MM.1S (cell line): ENCODE results near the gene CREB5.

ENCODE experiments used
- CTCF ChIP-seq: fragments of 300-600 bp; sonication (generic); IDR thresholded peaks from 2 replicates; pipeline ENCODE4 v1.5.1; 2016; ENCODE audit warnings: antibody characterized with exemption, low read length, mixed read lengths
- EZH2 ChIP-seq: fragments of 300-600 bp; sonication (generic); optimal IDR thresholded peaks from 2 replicates; pipeline ENCODE3; 2017; ENCODE audit warnings: low read depth, mild to moderate bottlenecking, antibody characterized with exemption, low read length, mixed read lengths
- EZH2phosphoT487 ChIP-seq: fragments of 300-600 bp; sonication (generic); IDR thresholded peaks from 2 replicates; pipeline ENCODE4 v1.6.1; 2018; ENCODE audit warnings: antibody characterized with exemption, low read length

DNA sequence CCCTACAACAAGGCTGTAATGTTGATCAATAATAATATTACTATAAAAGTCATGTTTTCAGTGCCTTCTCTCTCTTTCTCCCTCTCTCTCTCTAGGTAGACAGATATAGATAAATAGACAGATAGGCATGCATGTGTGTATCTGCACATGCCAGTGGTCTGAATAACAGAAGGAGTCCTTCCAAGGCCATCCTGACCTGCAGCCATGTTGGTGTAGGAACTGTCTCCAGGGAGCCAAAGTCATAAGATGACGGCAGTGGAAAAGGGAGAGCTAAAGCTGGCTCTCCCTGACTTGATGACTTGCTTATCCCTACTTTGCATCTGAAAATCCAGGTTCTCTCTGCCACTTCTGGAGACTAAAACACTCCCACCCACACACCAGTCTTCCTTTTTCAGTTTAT is 432.8 kb downstream of the CREB5 start:
- TF ChIP-seq CTCF (no peak), EZH2 (no peak), EZH2phosphoT487 (no peak)
